Liver (tissue), 9 donors: Measurements from ENCODE around the gene CD84. TPM values are rescaled to one million over a fixed set of nuclear protein-coding genes. Genes with fewer than 3 reads are reported as not detected.

ENCODE experiments used
- DNase-seq: peaks from one replicate; pipeline ENCODE4 v3.0.0-alpha.2; 2017; ENCODE audit warnings: low spot score
- H3K27ac ChIP-seq, 2 donors: one replicate each; pipeline ENCODE4 v1.7.0; 2013; ENCODE audit warnings: inconsistent platforms in 2 of 2, low read length in 2 of 2, control low read depth in 1 of 2, low read depth in 1 of 2, mild to moderate bottlenecking in 1 of 2
- H3K27me3 ChIP-seq, 4 donors: one replicate each; pipeline versions ENCODE4 v1.6.1 to v1.7.0; 2013; ENCODE audit warnings: low read length in 3 of 4, inconsistent platforms in 1 of 4, mild to moderate bottlenecking in 1 of 4, moderate library complexity in 1 of 4; ENCODE audit not compliant: control insufficient read depth in 4 of 4, insufficient read depth in 4 of 4
- H3K36me3 ChIP-seq, 4 donors: one replicate each; pipeline versions ENCODE4 v1.6.1 to v1.7.0; 2013; ENCODE audit warnings: low read length in 3 of 4, mild to moderate bottlenecking in 3 of 4, low read depth in 1 of 4, moderate library complexity in 1 of 4; ENCODE audit not compliant: control insufficient read depth in 4 of 4, insufficient read depth in 3 of 4
- H3K4me1 ChIP-seq, 4 donors: one replicate each; pipeline versions ENCODE4 v1.6.1 to v1.7.0; 2013; ENCODE audit warnings: low read length in 3 of 4, mild to moderate bottlenecking in 3 of 4, moderate library complexity in 1 of 4; ENCODE audit not compliant: control insufficient read depth in 4 of 4, insufficient read depth in 4 of 4
- H3K4me3 ChIP-seq, 3 donors: one replicate each; pipeline versions ENCODE4 v1.6.1 to v1.7.0; 2013; ENCODE audit warnings: low read length in 3 of 3, control low read depth in 1 of 3, low read depth in 1 of 3, mild to moderate bottlenecking in 1 of 3
- H3K9ac ChIP-seq, 2 donors: one replicate each; pipeline ENCODE4 v1.7.0; 2013; ENCODE audit warnings: low read length in 2 of 2, mild to moderate bottlenecking in 2 of 2, moderate library complexity in 2 of 2, control low read depth in 1 of 2, low read depth in 1 of 2
- H3K9me3 ChIP-seq, 4 donors: one replicate each; pipeline versions ENCODE4 v1.6.1 to v1.7.0; 2013; ENCODE audit warnings: low read length in 3 of 4; ENCODE audit not compliant: control insufficient read depth in 4 of 4
- CTCF ChIP-seq: fragments of 150-350 bp; IDR thresholded peaks from 2 replicates; pipeline ENCODE4 v1.5.1; 2017; ENCODE audit warnings: improper control_type of control experiment, low read depth, low read length; ENCODE audit not compliant: missing input control
- EGR1 ChIP-seq, 2 donors: IDR thresholded peaks; 2 replicates each; pipeline ENCODE4 v1.6.1; 2016 to 2018; ENCODE audit warnings: antibody characterized with exemption in 2 of 2, low read depth in 2 of 2
- FOXA1 ChIP-seq: IDR thresholded peaks from 2 replicates; pipeline ENCODE4 v1.6.1; 2016; ENCODE audit warnings: antibody characterized with exemption
- HNF4A ChIP-seq, 2 donors: conservative IDR thresholded peaks; 2 replicates each; pipeline ENCODE4 v1.6.1; 2016; ENCODE audit warnings: antibody characterized with exemption in 2 of 2, mild to moderate bottlenecking in 2 of 2
- JUND ChIP-seq, 2 donors: IDR thresholded peaks; 2 replicates each; pipeline ENCODE4 v1.6.1; 2016; ENCODE audit warnings: antibody characterized with exemption in 2 of 2
- NR2F2 ChIP-seq: IDR thresholded peaks from 2 replicates; pipeline ENCODE4 v1.6.1; 2016; ENCODE audit warnings: antibody characterized with exemption
- RAD21 ChIP-seq, 2 donors: IDR thresholded peaks; 2 replicates each; pipeline ENCODE4 v1.6.1; 2016; ENCODE audit warnings: antibody characterized with exemption in 2 of 2, mild to moderate bottlenecking in 2 of 2
- REST ChIP-seq: IDR thresholded peaks from 2 replicates; pipeline ENCODE4 v1.6.1; 2016; ENCODE audit warnings: antibody characterized with exemption, mild to moderate bottlenecking
- SP1 ChIP-seq: IDR thresholded peaks from 2 replicates; pipeline ENCODE4 v1.6.1; 2018; ENCODE audit warnings: antibody characterized with exemption, mild to moderate bottlenecking
- TAF1 ChIP-seq: conservative IDR thresholded peaks from 2 replicates; pipeline ENCODE4 v1.6.1; 2016; ENCODE audit warnings: antibody characterized with exemption, mild to moderate bottlenecking
- YY1 ChIP-seq: IDR thresholded peaks from 2 replicates; pipeline ENCODE4 v1.6.1; 2016; ENCODE audit warnings: antibody characterized with exemption, mild to moderate bottlenecking
- WGBS: extraction: QIAGEN DNeasy Blood & Tissue Kit; methylation state at CpG from one replicate; pipeline ENCODE4 v1.1.7; 2013; 5-methylcytosine and 5-hydroxymethylcytosine counted together
- polyA plus RNA-seq, 2 donors: library from polyadenylated mRNA; stranded (reverse) in 1 of 2; unstranded in 1 of 2; fragments of 200-250 nt in 1 of 2; fragments of >200 nt in 1 of 2; fragmentation: Nextera tagmentation in 1 of 2; extraction: Ambion mirVana in 1 of 2; gene quantifications; one replicate each; pipeline versions ENCODE4 v1.2.1 to v1.2.3, GENCODE V29; 2013 to 2015
- total RNA-seq, 2 donors: library from RNA; depleted of rRNA; stranded (reverse); fragments of >200 nt; gene quantifications; one replicate each; pipeline ENCODE4 v1.2.3, GENCODE V29; 2014
- TF ChIP-seq, protein P1 (sequence below): IDR thresholded peaks from 2 replicates; pipeline ENCODE4 v1.6.1; 2016; ENCODE audit warnings: antibody characterized with exemption
- donor health status: healthy.
- donor health status: healthy.
- donor health status: healthy.
- donor health status: healthy.
- donor health status: healthy.

CD84 gene
- total and polyA plus RNA-seq, 4 donors, result 2.1 to 8.8 (median 4.4) TPM

DNA sequence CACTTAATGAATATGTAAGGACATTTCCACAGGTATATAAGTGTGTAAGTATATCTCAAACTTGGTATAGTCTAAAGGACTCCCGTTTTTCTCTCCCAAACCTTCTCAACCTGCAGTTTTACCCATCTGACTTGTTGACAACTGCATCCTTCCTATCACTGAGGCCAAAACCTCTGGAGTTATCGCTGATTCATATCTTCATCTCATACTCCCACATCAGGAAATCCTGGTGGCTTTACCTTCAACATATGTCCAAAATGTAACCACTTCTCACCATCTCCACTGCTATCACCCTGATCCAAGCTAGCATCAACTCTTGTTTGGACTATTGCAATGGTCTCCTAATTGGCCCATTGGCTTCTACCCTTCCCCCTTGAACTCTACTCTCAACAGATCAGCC is 86.7 kb downstream of the CD84 start (continued):
- TF ChIP-seq CTCF, result no peak
- TF ChIP-seq HNF4A (conservative IDR thresholded peaks at IDR 0.05), result no peak
- TF ChIP-seq EGR1 (IDR thresholded peaks at IDR 0.05; ENCODE audit: low read depth in 2 of 2), result no peak
- TF ChIP-seq TAF1, result no peak
- TF ChIP-seq NR2F2, result no peak
- no peak for TF ChIP-seq RAD21 (IDR thresholded peaks at IDR 0.05)
- no peak for TF ChIP-seq JUND (IDR thresholded peaks at IDR 0.05)

- H3K4me1 ChIP-seq, result no peaks in the 10 kb centered on the region
- no peak for DNase-seq
- no peak overlapping the region for H3K27ac ChIP-seq
- H3K9me3 ChIP-seq, result no peaks in the 10 kb centered on the region
- no peak overlapping the region for H3K9ac ChIP-seq
- TF ChIP-seq NR2F2, result no peak
- TF ChIP-seq, protein P1, sequence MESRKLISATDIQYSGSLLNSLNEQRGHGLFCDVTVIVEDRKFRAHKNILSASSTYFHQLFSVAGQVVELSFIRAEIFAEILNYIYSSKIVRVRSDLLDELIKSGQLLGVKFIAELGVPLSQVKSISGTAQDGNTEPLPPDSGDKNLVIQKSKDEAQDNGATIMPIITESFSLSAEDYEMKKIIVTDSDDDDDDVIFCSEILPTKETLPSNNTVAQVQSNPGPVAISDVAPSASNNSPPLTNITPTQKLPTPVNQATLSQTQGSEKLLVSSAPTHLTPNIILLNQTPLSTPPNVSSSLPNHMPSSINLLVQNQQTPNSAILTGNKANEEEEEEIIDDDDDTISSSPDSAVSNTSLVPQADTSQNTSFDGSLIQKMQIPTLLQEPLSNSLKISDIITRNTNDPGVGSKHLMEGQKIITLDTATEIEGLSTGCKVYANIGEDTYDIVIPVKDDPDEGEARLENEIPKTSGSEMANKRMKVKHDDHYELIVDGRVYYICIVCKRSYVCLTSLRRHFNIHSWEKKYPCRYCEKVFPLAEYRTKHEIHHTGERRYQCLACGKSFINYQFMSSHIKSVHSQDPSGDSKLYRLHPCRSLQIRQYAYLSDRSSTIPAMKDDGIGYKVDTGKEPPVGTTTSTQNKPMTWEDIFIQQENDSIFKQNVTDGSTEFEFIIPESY, result no peak
- no peak for TF ChIP-seq FOXA1
- no peak for TF ChIP-seq REST
- no peak for TF ChIP-seq HNF4A (conservative IDR thresholded peaks at IDR 0.05)
- no peak for TF ChIP-seq YY1
- no peak for TF ChIP-seq JUND (IDR thresholded peaks at IDR 0.05)
- TF ChIP-seq SP1, result no peak
- H3K27me3 ChIP-seq, result no peaks in the 10 kb centered on the region
- 93% methylated on average over 3 of the region's 3 CpGs for WGBS
- H3K4me3 ChIP-seq, result no peak overlapping the region
- no peaks in the 10 kb centered on the region for H3K36me3 ChIP-seq
These were observed 87.3 kb downstream of the CD84 start for GRCh38 chr1:160491981-160492380.

Other genes with a start within 250 kb of the CD84 start
- 100 to 1,000 TPM in 1 of 2 donors, 10 to 100 TPM in 1; 92.7 to 145 TPM for gene COPA, start 236.2 kb downstream of the CD84 start, total RNA-seq
- gene COPA, start 236.2 kb downstream of the CD84 start, polyA plus RNA-seq, result 10 to 100 TPM; 46.8 to 59.1 TPM
- 10 to 100 TPM; 36.1 to 44.6 TPM for gene NCSTN, start 236.1 kb downstream of the CD84 start, total RNA-seq
- 10 to 100 TPM; 32.2 to 39.0 TPM for gene NCSTN, start 236.1 kb downstream of the CD84 start, polyA plus RNA-seq
- under 1 TPM in 1 of 2 donors, not detected in 1; 0.08 TPM for gene NHLH1, start 212.4 kb downstream of the CD84 start, total RNA-seq
- not detected for gene NHLH1, start 212.4 kb downstream of the CD84 start, polyA plus RNA-seq
- 1 to 10 TPM in 1 of 2 donors, under 1 TPM in 1; 0.17 to 1.4 TPM for gene VANGL2, start 178.9 kb downstream of the CD84 start, total RNA-seq
- under 1 TPM; 0.07 to 0.08 TPM for gene VANGL2, start 178.9 kb downstream of the CD84 start, polyA plus RNA-seq
- 1 to 10 TPM; 1.0 to 1.2 TPM for gene SLAMF6, start 56.2 kb downstream of the CD84 start, total RNA-seq
- under 1 TPM; 0.76 to 0.84 TPM for gene SLAMF6, start 56.2 kb downstream of the CD84 start, polyA plus RNA-seq
- gene SLAMF1, start 67.5 kb upstream of the CD84 start, total RNA-seq, result 1 to 10 TPM in 1 of 2 donors, under 1 TPM in 1; 0.09 to 1.1 TPM
- under 1 TPM; 0.13 to 0.21 TPM for gene SLAMF1, start 67.5 kb upstream of the CD84 start, polyA plus RNA-seq
- gene CD48, start 132.3 kb upstream of the CD84 start, total RNA-seq, result 10 to 100 TPM in 1 of 2 donors, 1 to 10 TPM in 1; 7.0 to 10.0 TPM
- 1 to 10 TPM; 2.5 to 3.2 TPM for gene CD48, start 132.3 kb upstream of the CD84 start, polyA plus RNA-seq
- gene SLAMF7, start 159.8 kb upstream of the CD84 start, total RNA-seq, result 1 to 10 TPM; 1.0 to 1.1 TPM
- gene SLAMF7, start 159.8 kb upstream of the CD84 start, polyA plus RNA-seq, result 1 to 10 TPM in 1 of 2 donors, under 1 TPM in 1; 0.80 to 2.9 TPM
- 1 to 10 TPM in 1 of 2 donors, under 1 TPM in 1; 0.84 to 1.5 TPM for gene LY9, start 216.7 kb upstream of the CD84 start, total RNA-seq
- under 1 TPM; 0.21 to 0.42 TPM for gene LY9, start 216.7 kb upstream of the CD84 start, polyA plus RNA-seq